Lower leg skin (tissue), 4 donors: ENCODE measurements around the gene ARID1B. TPM values are rescaled to one million over a fixed set of nuclear protein-coding genes. Genes with fewer than 3 reads are reported as not detected.
A peak's percentile ranks its signal among the peaks of the same experiment; 100 is the strongest.

ENCODE experiments used
- DNase-seq, 2 donors: peaks; one replicate each; pipeline ENCODE4 v3.0.0-alpha.2; 2019; ENCODE audit warnings: low spot score in 2 of 2
- H3K4me3 ChIP-seq: fragments of 200-600 bp; sonication (generic); 2 replicates; pipeline ENCODE4 v1.5.1; 2017; ENCODE audit warnings: mild to moderate bottlenecking, low read depth; ENCODE audit not compliant: poor library complexity, severe bottlenecking
- CTCF ChIP-seq, 3 donors: fragments of 450-650 bp; IDR thresholded peaks; one replicate each; pipeline ENCODE4 v1.5.1; 2016; ENCODE audit warnings: antibody characterized with exemption in 3 of 3, mild to moderate bottlenecking in 3 of 3, moderate library complexity in 2 of 3
- POLR2A ChIP-seq, 2 donors: fragments of 450-650 bp; IDR thresholded peaks; one replicate each; pipeline ENCODE4 v1.6.1; 2016 to 2017; ENCODE audit warnings: antibody characterized with exemption in 2 of 2, mild to moderate bottlenecking in 1 of 2, moderate library complexity in 1 of 2
- WGBS, 2 donors: methylation state at CpG; one replicate each; pipeline ENCODE4 v1.1.5; 2018; 5-methylcytosine and 5-hydroxymethylcytosine counted together
- intact Hi-C: fragments of 100-400 bp; cut with DNase I; formaldehyde crosslinking; loops from one replicate; pipeline ENCODE4 v1.15.0; 2023; ENCODE audit warnings: low total_unique reads
- total RNA-seq, 4 donors: library from RNA; depleted of rRNA; stranded (reverse); fragments of >200 nt; gene quantifications; one replicate each; pipeline ENCODE4 v1.1.0, GENCODE V29; 2016

Gene ARID1B
- total RNA-seq, 4 donors from 2014 or later, result 87.3 to 132 (median 102) TPM

- 90 to 92% methylated on average over 11 of the region's 11 CpGs for WGBS, 2 donors
- no peak for DNase-seq
- no peak for TF ChIP-seq CTCF (IDR thresholded peaks at IDR 0.05)
- no peak for TF ChIP-seq POLR2A (IDR thresholded peaks at IDR 0.05)
- intact Hi-C loops, result no loop called here
- H3K4me3 ChIP-seq, result no peak overlapping the region
Measured at GRCh38 chr6:156876302-156876701, 99.1 kb downstream of the ARID1B start.

GRCh38 chr6:156877126-156877863, 100.1 kb downstream of the ARID1B start:
- intact Hi-C loops, result no loop called here
- DNase-seq, result no peak
- 56 to 59% methylated on average over 10 of the region's 10 CpGs for WGBS, 2 donors
- TF ChIP-seq POLR2A (IDR thresholded peaks at IDR 0.05) (no peak), CTCF (IDR thresholded peaks at IDR 0.05) (no peak)
- H3K4me3 ChIP-seq, result no peak overlapping the region

GRCh38 chr6:156878681-156879080, 101.5 kb downstream of the ARID1B start:
- no peak for TF ChIP-seq POLR2A (IDR thresholded peaks at IDR 0.05)
- no peak for TF ChIP-seq CTCF (IDR thresholded peaks at IDR 0.05)
- intact Hi-C loops, result no loop called here
- 95 to 96% methylated on average over 4 of the region's 4 CpGs for WGBS, 2 donors

GRCh38 chr6:156879186-156879585, 102.0 kb downstream of the ARID1B start:
- intact Hi-C loops, result no loop called here
- TF ChIP-seq CTCF (IDR thresholded peaks at IDR 0.05) (no peak), POLR2A (IDR thresholded peaks at IDR 0.05) (no peak)
- no peak for DNase-seq
- 83 to 85% methylated on average over 4 of the region's 4 CpGs for WGBS, 2 donors
- H3K4me3 ChIP-seq, result no peak overlapping the region

More at GRCh38 chr6:156878681-156879080, 101.5 kb downstream of the ARID1B start:
- no peak overlapping the region for H3K4me3 ChIP-seq
- DNase-seq, result no peak

GRCh38 chr6:156879591-156879990, 102.4 kb downstream of the ARID1B start:
- WGBS, 2 donors, result 75 to 89% methylated on average over 3 of the region's 3 CpGs
- DNase-seq, result no peak
- TF ChIP-seq CTCF (IDR thresholded peaks at IDR 0.05), result no peak
- no peak for TF ChIP-seq POLR2A (IDR thresholded peaks at IDR 0.05)
- intact Hi-C loops, result no loop called here
- no peak overlapping the region for H3K4me3 ChIP-seq

GRCh38 chr6:156880913-156881312, 103.7 kb downstream of the ARID1B start:
- no peak overlapping the region for H3K4me3 ChIP-seq
- intact Hi-C loops, result no loop called here
- peak in 1 of 2 donors; percentile 35 for DNase-seq
- TF ChIP-seq CTCF (IDR thresholded peaks at IDR 0.05), result no peak
- TF ChIP-seq POLR2A (IDR thresholded peaks at IDR 0.05), result no peak
- WGBS, 2 donors, result 47 to 57% methylated on average over 3 of the region's 3 CpGs
